ENCODE measurements around the gene AFF2.

Gene AFF2

GRCh38 chrX:148588649-148589310 is 88.4 kb downstream of the AFF2 start:
- DNase-seq (ENCODE audit: low read depth), result no peak

GRCh38 chrX:148592595-148592994 is 92.2 kb downstream of the AFF2 start:
- DNase-seq (ENCODE audit: low read depth), result no peak

- DNase-seq (ENCODE audit: low read depth), result no peak
Observed at GRCh38 chrX:148593146-148593545, 92.7 kb downstream of the AFF2 start.

- no peak for DNase-seq (ENCODE audit: low read depth)
Observed at GRCh38 chrX:148593987-148594386, 93.6 kb downstream of the AFF2 start.

- DNase-seq (ENCODE audit: low read depth), result no peak
Observed at GRCh38 chrX:148599404-148599803, 99.0 kb downstream of the AFF2 start.

- DNase-seq (ENCODE audit: low read depth), result no peak
Observed at GRCh38 chrX:148600131-148600530, 99.7 kb downstream of the AFF2 start.

GRCh38 chrX:148600581-148600980 is 100.2 kb downstream of the AFF2 start:
- no peak for DNase-seq (ENCODE audit: low read depth)

GRCh38 chrX:148601034-148601433 is 100.6 kb downstream of the AFF2 start:
- DNase-seq (ENCODE audit: low read depth), result no peak

- no peak for DNase-seq (ENCODE audit: low read depth)
Observed at GRCh38 chrX:148609515-148610327, 109.3 kb downstream of the AFF2 start.

GRCh38 chrX:148610328-148610698 is 109.9 kb downstream of the AFF2 start:
- DNase-seq (ENCODE audit: low read depth), result no peak

GRCh38 chrX:148611993-148612392 is 111.6 kb downstream of the AFF2 start:
- DNase-seq (ENCODE audit: low read depth), result no peak

- DNase-seq (ENCODE audit: low read depth), result no peak
Observed at GRCh38 chrX:148612431-148612830, 112.0 kb downstream of the AFF2 start.

GRCh38 chrX:148613636-148614035 is 113.2 kb downstream of the AFF2 start:
- DNase-seq (ENCODE audit: low read depth), result no peak

GRCh38 chrX:148615491-148615890 is 115.1 kb downstream of the AFF2 start:
- DNase-seq (ENCODE audit: low read depth), result no peak

GRCh38 chrX:148618470-148619445 is 118.3 kb downstream of the AFF2 start:
- DNase-seq (ENCODE audit: low read depth), result no peak

- no peak for DNase-seq (ENCODE audit: low read depth)
Observed at GRCh38 chrX:148620023-148620422, 119.6 kb downstream of the AFF2 start.

- DNase-seq (ENCODE audit: low read depth), result no peak
Observed at GRCh38 chrX:148624951-148625474, 124.6 kb downstream of the AFF2 start.

- no peak for DNase-seq (ENCODE audit: low read depth)
Observed at GRCh38 chrX:148628621-148629020, 128.2 kb downstream of the AFF2 start.

- no peak for DNase-seq (ENCODE audit: low read depth)
Observed at GRCh38 chrX:148629434-148629833, 129.0 kb downstream of the AFF2 start.

GRCh38 chrX:148632444-148632843 is 132.0 kb downstream of the AFF2 start:
- DNase-seq (ENCODE audit: low read depth), result no peak

GRCh38 chrX:148633218-148633908 is 132.9 kb downstream of the AFF2 start:
- no peak for DNase-seq (ENCODE audit: low read depth)

- no peak for DNase-seq (ENCODE audit: low read depth)
Observed at GRCh38 chrX:148634591-148634990, 134.2 kb downstream of the AFF2 start.

Data from stimulated activated CD8-positive, alpha-beta memory T cell treated with anti-CD3 and anti-CD28 coated beads, Interleukin-15, amount 100 ng/mL, for 1 hour (primary cell).